Adipose tissue (tissue), 3 donors: Measurements from ENCODE around the gene UNKL. TPM values are rescaled to one million over a fixed set of nuclear protein-coding genes. Genes with fewer than 3 reads are reported as not detected.

Source experiments
- H3K27ac ChIP-seq: one replicate; pipeline ENCODE4 v1.5.1; 2013; ENCODE audit warnings: low read depth, low read length
- WGBS, 3 donors: extraction: QIAGEN DNeasy Blood & Tissue Kit; methylation state at CpG; one replicate each; pipeline ENCODE4 v1.1.7; 2013; 5-methylcytosine and 5-hydroxymethylcytosine counted together
- polyA plus RNA-seq, 3 donors: library from polyadenylated mRNA; stranded (reverse); fragments of 200-250 nt; gene quantifications; one replicate each; pipeline ENCODE4 v1.2.3, GENCODE V29; 2013
- donor health status: healthy with polysubstance abuse.
- donor health status: Bipolar disorder and iron deficiency.
- donor health status: healthy.

UNKL gene
- polyA plus RNA-seq, 3 donors, result 7.2 to 12.7 (median 11.3) TPM

- WGBS, 3 donors, result 89 to 94% (median 90%) methylated on average over 31 to 33 of the region's 33 CpGs
- no peak overlapping the region for H3K27ac ChIP-seq
Observed at GRCh38 chr16:1371054-1371978, 43.2 kb downstream of the UNKL start.

GRCh38 chr16:1367486-1368174, 46.9 kb downstream of the UNKL start:
- WGBS, 3 donors, result 87 to 93% (median 87%) methylated on average over 15 to 27 of the region's 27 CpGs
- no peak overlapping the region for H3K27ac ChIP-seq

- 87 to 90% (median 89%) methylated on average over 21 to 24 of the region's 24 CpGs for WGBS, 3 donors
- no peak overlapping the region for H3K27ac ChIP-seq
Observed at GRCh38 chr16:1366712-1367299, 47.7 kb downstream of the UNKL start.

- WGBS, 3 donors, result 81 to 94% (median 88%) methylated on average over 28 to 29 of the region's 29 CpGs
Observed at GRCh38 chr16:1366060-1366711, 48.3 kb downstream of the UNKL start.

DNA sequence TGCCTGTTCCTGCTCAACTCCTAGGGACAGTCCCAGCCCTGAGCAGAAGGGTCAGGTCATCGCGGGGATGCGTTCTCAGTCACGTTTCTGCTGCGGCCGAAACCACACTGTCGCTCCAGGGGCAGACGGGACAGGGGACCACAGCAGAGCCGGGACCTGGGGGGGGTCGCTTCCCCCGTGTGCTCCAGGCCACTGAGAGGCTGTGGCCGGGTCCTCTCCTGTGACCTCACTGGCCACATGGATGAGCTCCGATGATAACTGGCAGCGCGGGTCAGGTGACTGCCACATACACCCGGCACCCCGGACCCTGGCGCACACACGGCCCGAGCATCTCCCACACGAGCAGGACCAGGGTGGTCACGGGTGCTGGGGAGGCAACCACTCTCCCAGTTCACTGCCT, 50.0 kb downstream of the UNKL start:
- no peak overlapping the region for H3K27ac ChIP-seq
- WGBS, 3 donors, result 89 to 91% (median 90%) methylated on average over 21 to 22 of the region's 22 CpGs

More at GRCh38 chr16:1366060-1366711, 48.3 kb downstream of the UNKL start:
- no peak overlapping the region for H3K27ac ChIP-seq

GRCh38 chr16:1363501-1364041, 50.9 kb downstream of the UNKL start:
- 44 to 53% (median 46%) methylated on average over 18 of the region's 18 CpGs for WGBS, 3 donors
- H3K27ac ChIP-seq, result no peak overlapping the region

DNA sequence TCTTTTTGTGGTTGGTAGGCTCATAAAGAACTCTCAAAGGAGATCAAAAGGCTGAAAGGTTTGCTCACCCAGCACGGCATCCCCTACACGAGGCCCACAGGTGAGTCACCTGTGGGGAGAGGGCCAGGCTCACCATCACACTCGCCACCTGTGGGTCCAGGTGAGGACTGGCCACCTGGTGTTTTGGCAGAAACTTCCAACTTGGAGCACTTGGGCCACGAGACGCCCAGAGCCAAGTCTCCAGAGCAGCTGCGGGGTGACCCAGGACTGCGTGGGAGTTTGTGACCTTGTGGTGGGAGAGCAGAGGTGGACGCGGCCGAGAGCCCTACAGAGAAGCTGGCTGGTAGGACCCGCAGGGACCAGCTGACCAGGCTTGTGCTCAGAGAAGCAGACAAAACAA, 51.7 kb downstream of the UNKL start:
- 50 to 89% (median 88%) methylated on average over 11 of the region's 11 CpGs for WGBS, 3 donors
- H3K27ac ChIP-seq, result no peak overlapping the region

DNA sequence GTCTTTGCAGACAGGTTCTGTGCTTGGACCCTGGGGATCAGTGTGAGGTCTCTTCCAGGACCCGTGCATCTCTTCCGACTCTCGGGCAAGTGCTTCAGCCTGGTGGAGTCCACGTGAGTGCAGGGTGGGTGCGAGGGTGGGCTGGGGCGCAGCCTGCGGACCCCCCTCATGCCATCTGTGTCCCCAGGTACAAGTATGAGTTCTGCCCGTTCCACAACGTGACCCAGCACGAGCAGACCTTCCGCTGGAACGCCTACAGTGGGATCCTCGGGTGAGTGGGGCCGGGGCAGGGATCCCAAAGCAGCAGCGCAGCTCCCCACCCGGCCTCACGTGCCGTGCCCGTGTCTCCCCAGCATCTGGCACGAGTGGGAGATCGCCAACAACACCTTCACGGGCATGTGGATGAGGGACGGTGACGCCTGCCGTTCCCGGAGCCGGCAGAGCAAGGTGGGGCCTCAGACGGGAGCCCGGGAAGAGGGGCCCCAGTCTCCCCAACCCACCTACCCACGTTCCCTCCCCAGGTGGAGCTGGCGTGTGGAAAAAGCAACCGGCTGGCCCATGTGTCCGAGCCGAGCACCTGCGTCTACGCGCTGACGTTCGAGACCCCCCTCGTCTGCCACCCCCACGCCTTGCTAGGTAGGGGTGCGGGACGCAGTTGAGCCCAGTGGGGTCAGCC, 52.7 kb downstream of the UNKL start:
- no peak overlapping the region for H3K27ac ChIP-seq
- 93 to 95% (median 94%) methylated on average over 41 to 43 of the region's 43 CpGs for WGBS, 3 donors

DNA sequence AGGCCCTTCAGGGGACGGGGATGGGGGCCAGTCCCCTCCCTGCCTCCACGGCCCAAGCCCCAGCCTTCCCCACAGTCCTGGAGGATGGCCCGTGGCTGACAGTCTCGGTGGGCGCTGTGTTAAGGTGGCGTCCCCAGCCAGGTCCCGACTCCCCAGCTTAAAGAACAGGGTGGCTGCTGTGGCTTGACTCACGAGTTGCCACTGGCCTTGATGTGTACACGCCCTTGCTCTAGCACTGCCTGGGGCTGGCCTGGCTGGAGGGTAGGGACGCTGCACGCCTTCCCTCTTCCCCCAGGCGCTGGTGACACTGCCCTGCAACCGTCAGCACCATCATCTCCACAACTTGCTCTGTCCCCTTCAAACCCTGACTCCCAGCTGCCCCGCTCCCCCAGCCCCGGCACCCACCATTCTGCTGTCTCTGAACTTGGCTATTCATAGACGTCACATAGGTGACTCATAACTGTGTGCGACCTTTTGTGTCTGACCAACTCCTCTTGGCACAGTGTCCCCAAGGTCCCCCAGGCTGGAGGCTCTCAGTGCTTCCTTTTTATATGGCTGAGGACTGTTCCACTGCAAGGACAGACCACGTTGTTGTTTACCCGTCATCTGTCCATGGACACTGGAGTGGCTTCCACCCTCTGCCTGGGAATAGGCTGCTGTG, 56.5 kb downstream of the UNKL start:
- H3K27ac ChIP-seq, result no peak overlapping the region
- WGBS, 3 donors, result 85 to 88% (median 88%) methylated on average over 19 of the region's 19 CpGs

GRCh38 chr16:1356061-1356900, 58.2 kb downstream of the UNKL start:
- WGBS, 3 donors, result 70 to 83% (median 81%) methylated on average over 28 to 33 of the region's 33 CpGs
- H3K27ac ChIP-seq, result no peak overlapping the region

- no peak overlapping the region for H3K27ac ChIP-seq
- WGBS, 3 donors, result 79 to 84% (median 84%) methylated on average over 14 to 15 of the region's 15 CpGs
Observed at GRCh38 chr16:1355591-1355990, 58.9 kb downstream of the UNKL start.

DNA sequence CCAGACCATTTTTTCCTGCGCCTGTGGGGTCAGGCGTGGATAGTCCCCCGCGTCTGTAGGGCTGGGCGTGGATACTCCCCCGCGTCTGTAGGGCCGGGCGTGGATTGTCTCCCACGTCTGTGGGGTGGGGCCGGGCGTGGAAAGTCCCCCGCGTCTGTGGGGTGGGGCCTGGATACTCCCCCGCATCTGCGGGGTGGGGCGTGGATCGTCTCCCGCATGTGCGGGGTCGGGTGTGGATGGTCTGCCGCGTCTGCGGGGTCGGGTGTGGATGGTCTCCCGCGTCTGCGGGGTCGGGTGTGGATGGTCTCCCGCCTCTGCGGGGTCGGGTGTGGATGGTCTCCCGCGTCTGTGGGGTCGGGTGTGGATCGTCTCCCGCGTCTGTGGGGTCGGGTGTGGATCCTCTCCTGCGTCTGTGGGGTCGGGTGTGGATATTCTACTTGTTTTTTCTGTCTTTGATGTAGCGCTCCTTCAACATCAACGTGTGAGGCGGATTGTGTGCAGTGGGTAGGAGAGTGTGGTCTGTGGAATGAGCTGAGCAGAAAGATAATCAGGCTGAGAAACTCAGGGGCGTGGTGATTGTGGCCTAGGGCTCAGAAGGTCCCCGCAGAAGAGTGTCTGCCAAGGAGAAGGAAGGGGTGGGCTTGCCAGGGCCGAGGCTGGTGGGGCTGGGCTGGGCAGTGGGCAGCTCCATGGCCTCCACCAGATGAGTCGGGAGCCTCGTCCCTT, 59.5 kb downstream of the UNKL start:
- 87 to 90% (median 90%) methylated on average over 47 to 49 of the region's 49 CpGs for WGBS, 3 donors
- no peak overlapping the region for H3K27ac ChIP-seq

DNA sequence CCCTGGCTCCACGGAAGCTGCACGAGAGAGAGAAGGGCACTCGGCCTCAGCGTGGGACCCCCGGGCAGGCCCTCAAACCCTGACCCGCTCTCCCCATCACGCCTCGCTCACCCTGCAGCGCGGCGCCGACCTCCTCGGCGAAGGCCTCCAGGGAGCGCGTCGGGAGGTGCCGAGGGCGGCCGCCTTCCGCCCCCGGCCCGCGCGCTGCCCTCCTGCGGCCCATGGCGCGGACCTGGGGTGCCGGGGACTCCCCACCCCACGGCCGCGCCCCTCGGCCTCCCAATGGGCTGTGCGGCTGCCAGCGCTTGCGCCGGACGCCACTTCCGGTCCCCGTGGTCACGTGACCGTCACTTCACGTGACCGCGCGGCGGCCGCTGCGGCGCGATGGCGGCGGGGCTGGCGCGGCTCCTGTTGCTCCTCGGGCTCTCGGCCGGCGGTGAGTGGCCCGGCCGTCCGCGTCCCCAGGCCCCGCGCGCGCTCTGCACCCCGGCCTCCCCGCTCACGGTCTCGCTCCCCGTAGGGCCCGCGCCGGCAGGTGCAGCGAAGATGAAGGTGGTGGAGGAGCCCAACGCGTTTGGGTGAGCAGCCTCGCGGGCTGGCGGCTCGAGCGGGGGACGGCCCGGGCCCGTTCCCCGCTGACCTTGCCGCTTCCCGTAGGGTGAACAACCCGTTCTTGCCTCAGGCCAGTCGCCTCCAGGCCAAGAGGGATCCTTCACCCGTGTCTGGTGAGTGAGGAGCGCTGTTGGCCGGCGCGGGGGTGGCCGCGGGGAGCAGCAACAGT, 62.7 kb downstream of the UNKL start, which contains the start of the genes GNPTG and TSR3:
GNPTG (plus strand) TSS at position 350 of the 781 bp plus-strand sequence; CDS start at position 385, 35 bp downstream.
TSR3 (minus strand) TSS at position 297 of the 781 bp plus-strand sequence; CDS start at position 223, 74 bp downstream.
- H3K27ac ChIP-seq, result no peak within 1 kb of the TSS
- WGBS, 3 donors, result 0 to 1% (median 0%) methylated on average over 61 to 98 of the region's 98 CpGs

- H3K27ac ChIP-seq, result no peak overlapping the region
- 0 to 1% (median 1%) methylated on average over 29 to 35 of the region's 35 CpGs for WGBS, 3 donors
Observed at GRCh38 chr16:1351215-1351581, 63.3 kb downstream of the UNKL start.

GRCh38 chr16:1350691-1351090, 63.8 kb downstream of the UNKL start:
- H3K27ac ChIP-seq, result no peak overlapping the region
- 72 to 85% (median 79%) methylated on average over 19 of the region's 19 CpGs for WGBS, 3 donors
